GM20431 (cell line): ENCODE results near the gene FBXW10B.
"Not testable (repeated sequence)": the region's sequence is repeated elsewhere in the genome, so short reads cannot be mapped to it uniquely, and the experiment has no call there.

Experiments used
- in situ Hi-C: fragments of 300-500 bp; cut with MseI, MboI; formaldehyde crosslinking; loops from one replicate; pipeline ENCODE4 v1.15.0; 2020; ENCODE audit warnings: low sequenced_read_pairs; ENCODE audit not compliant: unreplicated experiment

FBXW10B gene, protein sequence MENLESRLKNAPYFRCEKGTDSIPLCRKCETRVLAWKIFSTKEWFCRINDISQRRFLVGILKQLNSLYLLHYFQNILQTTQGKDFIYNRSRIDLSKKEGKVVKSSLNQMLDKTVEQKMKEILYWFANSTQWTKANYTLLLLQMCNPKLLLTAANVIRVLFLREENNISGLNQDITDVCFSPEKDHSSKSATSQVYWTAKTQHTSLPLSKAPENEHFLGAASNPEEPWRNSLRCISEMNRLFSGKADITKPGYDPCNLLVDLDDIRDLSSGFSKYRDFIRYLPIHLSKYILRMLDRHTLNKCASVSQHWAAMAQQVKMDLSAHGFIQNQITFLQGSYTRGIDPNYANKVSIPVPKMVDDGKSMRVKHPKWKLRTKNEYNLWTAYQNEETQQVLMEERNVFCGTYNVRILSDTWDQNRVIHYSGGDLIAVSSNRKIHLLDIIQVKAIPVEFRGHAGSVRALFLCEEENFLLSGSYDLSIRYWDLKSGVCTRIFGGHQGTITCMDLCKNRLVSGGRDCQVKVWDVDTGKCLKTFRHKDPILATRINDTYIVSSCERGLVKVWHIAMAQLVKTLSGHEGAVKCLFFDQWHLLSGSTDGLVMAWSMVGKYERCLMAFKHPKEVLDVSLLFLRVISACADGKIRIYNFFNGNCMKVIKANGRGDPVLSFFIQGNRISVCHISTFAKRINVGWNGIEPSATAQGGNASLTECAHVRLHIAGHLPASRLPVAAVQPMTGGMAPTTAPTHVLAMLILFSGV

DNA sequence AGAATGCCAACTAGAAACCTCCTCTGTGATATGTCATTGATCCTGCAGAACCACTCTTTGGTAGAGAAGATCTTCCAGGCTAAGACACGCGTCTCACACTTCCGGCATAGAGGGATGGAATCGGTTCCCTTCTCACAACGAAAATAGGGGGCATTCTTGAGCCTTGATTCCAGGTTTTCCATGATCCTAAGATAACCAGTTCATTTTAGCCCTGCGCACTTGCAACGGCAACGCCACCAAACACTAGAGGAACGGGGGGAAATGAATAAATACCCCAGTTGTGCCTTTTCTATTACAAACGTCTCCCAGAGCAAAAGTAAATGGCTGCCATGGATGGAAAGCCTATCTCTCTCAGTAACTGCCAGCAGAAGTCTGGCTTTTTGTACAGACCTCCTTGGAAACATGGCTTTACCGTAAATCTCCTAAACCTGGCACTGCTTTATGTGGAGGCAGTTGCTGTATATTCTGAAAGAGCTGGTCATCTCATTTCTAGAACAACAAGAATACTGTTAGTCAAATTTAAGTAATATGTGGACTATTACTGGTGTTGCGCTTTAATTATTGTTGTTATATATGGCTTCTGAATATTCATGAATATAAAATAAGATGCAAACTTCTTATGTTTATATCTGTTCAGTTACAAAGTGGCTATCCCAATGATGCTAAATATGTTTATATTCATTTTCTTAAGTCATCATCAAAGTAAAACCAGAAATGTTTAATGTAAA lies at the start of gene FBXW10B:
FBXW10B (minus strand) TSS at position 374 of the 728 bp plus-strand sequence; CDS start at position 182, 192 bp downstream.
- in situ Hi-C loops: not testable (repeated sequence)

GRCh38 chr17:15663691-15664090 lies 44.2 kb upstream of the FBXW10B start:
- in situ Hi-C loops: no loop called here

DNA sequence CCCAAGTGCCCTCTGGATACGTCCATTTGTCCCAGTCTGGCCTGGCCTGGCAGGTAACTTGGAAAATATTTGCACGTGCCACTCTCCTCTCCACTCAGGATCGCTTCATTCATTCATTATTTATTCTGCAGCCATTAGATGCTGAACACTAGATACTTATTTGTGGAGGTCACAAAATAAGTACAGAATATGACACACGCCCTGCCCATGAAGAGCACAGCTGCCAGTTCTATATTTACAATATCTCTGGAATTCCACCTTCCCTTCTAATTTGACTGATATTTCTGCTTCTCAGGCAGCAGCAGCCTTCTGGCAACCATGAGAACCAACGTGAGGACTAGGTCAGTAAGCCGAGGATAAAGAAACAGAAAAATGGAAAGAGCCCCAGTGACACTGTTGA lies 43.7 kb upstream of the FBXW10B start:
- in situ Hi-C loops: no loop called here

GRCh38 chr17:15662681-15663080 lies 43.2 kb upstream of the FBXW10B start:
- in situ Hi-C loops: no loop called here

GRCh38 chr17:15660077-15660476 lies 40.6 kb upstream of the FBXW10B start:
- in situ Hi-C loops: no loop called here

DNA sequence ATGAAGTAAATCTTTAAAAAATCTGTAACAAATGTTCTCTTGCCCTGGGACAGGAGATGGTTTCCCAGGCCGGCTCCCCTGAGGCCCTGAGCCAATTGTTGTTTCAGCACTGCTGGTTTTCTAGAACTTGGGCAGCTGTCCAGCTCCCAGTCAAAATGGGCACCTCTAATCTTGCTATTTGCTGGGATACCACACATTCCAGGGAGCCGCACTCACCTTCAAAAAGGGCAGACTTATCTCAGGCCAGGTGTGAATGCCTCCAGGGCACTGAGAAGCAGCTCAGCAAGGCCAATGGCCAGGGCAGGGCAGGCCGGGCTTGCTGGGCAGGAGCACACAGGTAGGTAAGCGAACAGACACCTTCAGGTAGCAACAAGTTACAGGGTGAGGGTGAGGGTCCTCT lies 40.2 kb upstream of the FBXW10B start:
- in situ Hi-C loops: no loop called here

DNA sequence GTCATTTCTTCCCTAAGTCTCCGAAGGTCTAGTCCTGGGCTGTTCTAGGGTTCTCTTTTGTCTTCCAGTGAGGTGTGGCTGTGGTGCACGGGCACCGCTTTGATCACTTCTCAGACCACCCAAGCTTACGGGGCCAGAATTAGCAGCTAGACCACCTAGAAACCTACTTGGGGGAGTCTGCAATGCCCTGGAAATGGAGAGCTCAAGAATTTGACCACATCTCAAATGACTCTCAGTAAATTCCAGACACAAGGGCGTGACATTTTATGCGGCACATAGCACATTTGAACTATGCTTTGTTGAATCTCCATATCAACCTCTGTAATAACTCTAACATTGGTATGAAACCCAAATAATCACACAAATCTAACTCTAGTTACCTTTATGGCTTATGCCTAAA lies 39.7 kb upstream of the FBXW10B start:
- in situ Hi-C loops: no loop called here

DNA sequence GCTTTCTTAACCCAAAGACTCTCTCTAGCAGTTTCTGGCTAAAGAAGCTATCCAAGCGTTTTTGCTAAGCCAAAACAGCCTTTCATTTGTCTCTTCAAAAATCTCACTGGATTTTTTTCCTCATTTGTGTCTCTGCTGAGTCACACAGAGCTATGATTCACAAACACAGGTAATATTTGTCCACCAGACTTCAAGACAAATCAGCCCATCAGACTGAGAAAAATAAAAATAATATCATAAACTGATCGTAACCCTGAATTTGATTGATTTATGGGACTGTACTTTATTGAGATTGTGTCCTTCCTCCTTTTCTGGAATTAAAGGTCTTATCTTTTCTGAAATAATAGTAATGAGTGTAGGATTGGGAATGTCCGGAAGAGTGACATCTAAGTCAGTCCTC lies 38.8 kb upstream of the FBXW10B start:
- in situ Hi-C loops: no loop called here

DNA sequence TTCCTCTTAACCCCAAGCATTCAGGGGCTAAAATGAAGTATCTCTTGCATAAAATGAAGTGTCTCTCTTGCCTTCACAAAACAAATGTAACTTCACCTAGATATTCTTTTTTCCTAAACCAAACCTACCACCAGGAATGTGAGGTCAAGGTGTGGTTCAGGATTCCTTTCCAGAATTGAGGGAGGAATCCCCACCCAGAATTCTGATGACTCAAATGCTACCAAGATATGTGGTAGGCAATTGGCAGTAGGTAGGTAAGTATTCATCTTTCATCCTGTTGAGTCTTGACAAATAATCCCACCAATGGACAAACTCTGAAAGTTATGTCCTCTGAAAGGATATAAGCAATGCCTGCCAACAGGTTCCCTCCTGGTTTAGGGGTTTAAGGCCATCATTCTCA lies 38.4 kb upstream of the FBXW10B start:
- in situ Hi-C loops: no loop called here

DNA sequence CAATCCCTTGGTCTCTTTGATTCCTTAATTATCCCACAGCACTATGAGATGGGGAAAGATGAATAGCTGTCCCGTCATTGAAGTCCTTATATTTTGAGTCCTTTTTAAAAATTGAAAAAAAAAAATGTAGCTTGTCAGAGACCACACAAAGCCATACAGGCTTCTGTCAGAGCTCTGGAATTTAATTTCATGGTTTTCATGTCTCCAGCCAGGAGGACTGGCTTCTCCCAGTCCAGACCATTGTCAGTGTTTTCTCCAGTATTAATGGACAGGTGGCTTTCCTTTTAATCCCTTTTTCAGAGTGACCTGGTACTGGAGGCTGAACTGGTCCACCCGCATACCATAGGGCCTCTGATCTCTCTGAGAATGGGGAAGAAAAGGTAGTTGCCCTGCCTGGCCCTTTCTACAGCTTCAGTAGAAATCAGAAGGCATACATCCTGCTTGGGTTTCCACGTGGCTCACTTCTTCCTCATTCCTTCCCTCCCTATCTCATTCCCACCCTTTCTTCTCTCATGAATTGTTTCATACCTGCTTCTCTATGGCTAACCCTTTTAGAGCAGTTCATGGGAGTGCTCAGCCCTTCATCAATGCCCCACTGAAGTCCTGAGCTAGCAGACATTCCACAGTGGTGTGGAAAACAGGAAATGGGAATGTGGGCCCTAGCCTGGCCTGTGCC lies 35.5 kb upstream of the FBXW10B start:
- in situ Hi-C loops: no loop called here

DNA sequence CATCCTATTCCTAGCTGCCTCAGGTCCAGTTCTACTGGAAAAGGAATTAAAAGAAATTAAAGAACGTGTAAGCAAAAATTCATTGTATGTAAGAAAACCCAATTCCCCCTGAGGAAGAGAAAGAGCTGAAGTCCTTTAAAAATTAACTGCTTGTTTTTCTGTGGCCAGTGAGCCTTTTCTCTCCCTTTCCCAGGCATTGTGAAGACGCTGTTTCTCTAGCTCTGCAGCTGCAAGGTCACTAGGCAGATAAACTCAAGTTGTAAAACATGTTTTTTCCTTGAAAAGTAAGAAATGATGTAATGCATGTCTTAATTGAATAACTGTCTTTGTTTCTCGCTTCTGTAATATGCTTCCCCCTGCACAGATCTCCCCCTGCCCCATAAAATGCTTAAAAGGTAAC lies 34.9 kb upstream of the FBXW10B start:
- in situ Hi-C loops: not testable (repeated sequence)

DNA sequence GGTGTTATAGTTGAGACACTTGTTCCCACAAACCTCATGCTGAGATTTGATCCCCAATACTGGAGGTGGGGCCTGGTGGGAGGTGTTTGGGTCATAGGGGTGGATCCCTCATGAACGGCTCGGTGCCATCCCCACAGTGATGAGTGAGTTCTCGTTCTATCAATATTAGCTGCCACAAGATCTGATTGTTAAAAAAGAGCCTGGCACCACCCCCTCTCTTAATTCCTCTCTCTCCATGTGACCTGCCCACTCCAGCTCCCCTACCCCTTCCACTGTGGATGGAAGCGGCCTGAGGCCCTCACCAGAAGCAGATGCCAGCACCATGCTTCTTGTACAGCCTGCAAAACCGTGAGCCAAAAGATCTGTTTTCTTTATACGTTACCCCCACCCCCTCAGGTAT lies 33.5 kb upstream of the FBXW10B start:
- in situ Hi-C loops: no loop called here

DNA sequence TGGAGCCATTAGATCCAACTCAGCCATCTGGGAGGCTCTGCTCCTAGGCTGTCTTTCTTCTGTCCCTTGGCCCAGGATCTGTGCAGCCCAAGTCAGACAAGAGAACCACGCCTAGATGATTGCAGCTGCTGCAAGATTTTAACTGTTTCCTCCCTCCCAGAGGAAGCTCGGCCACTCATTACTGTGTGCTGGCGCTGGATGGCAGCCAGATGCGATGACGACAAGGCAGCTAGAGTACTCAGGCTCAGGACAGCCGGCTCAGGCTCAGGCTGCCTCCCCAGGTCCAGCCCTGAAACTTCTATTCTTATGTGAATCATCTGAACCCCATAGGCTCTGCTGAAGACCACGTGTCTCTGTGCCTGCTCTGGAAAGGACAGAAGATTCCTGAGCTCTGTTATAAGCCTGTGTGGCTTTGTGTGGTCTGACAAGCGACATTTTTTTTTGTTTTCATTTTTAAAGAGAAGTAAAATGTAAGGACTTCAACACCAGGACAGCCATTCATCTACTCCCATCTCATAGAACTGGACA lies 32.1 kb upstream of the FBXW10B start:
- in situ Hi-C loops: no loop called here

GRCh38 chr17:15650741-15651582 lies 31.5 kb upstream of the FBXW10B start:
- in situ Hi-C loops: no loop called here

- in situ Hi-C loops: no loop called here
Observed at GRCh38 chr17:15649861-15650421, 30.4 kb upstream of the FBXW10B start.

DNA sequence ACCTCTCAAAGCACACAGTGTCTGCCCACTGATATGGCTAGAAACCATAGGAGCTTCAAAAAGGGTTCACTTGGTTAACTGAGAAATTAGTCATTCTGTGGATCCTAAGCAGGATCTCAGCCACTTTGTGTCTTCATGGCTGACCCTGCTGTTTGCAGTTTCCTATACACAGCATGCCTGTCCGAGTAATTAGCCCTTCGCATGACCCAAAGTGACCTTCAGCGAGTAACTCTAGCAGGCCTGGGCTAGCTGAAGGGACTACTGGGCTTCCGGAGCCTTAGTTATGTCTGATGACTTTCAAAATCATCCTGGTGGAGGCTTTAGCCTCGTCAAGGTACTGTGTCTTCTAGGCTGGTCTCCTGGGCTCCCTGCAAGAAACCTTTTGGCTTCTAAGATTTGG lies 28.9 kb upstream of the FBXW10B start:
- in situ Hi-C loops: no loop called here

DNA sequence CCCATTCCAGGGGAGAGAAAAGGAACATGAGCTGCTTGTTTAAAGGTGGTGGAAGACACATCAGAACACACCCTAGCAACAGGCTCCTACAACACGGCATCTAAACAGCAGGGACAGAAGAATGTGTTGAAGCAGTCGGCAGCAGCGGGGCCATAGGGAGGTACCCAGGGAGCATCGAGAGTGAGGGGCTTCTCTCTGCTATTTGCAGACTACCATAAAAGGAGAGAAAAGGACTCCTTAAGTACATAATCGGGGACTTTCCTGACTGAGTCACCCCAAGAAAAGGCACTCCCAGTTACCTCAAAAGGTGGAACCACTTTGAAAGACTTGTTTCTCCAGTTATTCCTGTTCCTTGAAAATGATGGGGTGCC lies 26.4 kb upstream of the FBXW10B start:
- in situ Hi-C loops: not testable (repeated sequence)

- in situ Hi-C loops: not testable (repeated sequence)
Observed at GRCh38 chr17:15645099-15645941, 25.8 kb upstream of the FBXW10B start.
